ENCODE measurements around the gene GPBAR1. TPM values are rescaled to one million over a fixed set of nuclear protein-coding genes. Genes with fewer than 3 reads are reported as not detected.

Gene GPBAR1
- total RNA-seq, 2 experiments from 2014 or later = 0.16 to 0.45 TPM

GRCh38 chr2:218235017-218235416 is 25.8 kb upstream of the GPBAR1 start:
- DNase-seq (no peak), ATAC-seq (no peak)
- no peaks in the 10 kb centered on the region for H3K9me3 Mint-ChIP-seq
- H3K27me3 Mint-ChIP-seq = no peaks in the 10 kb centered on the region
- H3K36me3 Mint-ChIP-seq (ENCODE audit: low read depth) = peaks cover 84% of the 10 kb centered on the region
- peaks cover 35% of the 10 kb centered on the region for H3K4me1 Mint-ChIP-seq (ENCODE audit: low read depth)
- CTCF ChIA-PET = interaction anchor here (1.8 to 2.2 kb wide), 4 partner anchors 8 to 50 kb away, joined by 3 to 7 read pairs (median 4); no protein-coding TSS in a partner anchor
- intact Hi-C loops (cut with micrococcal nuclease) = no loop called here
- H3K4me3 Mint-ChIP-seq = no peak overlapping the region
- TF ChIP-seq CTCF (IDR thresholded peaks at IDR 0.05) = no peak
- POLR2A ChIA-PET = interaction anchor here (1.3 to 8.5 kb wide), 5 partner anchors 9 to 22 kb away, joined by 3 to 75 read pairs (median 8); no protein-coding TSS in a partner anchor
- H3K27ac Mint-ChIP-seq = peak overlapping the region; percentile 69

GRCh38 chr2:218236829-218237228 is 24.0 kb upstream of the GPBAR1 start:
- ChIA-PET CTCF (interaction anchor here (1.0 to 1.1 kb wide), 2 partner anchors 19 to 51 kb away, joined by 3 read pairs; no protein-coding TSS in a partner anchor), POLR2A (interaction anchor here (8.5 kb wide), 1 partner anchor 8 kb away, joined by 75 read pairs; no protein-coding TSS in a partner anchor)
- Mint-ChIP-seq H3K4me1 (ENCODE audit: low read depth) (peaks cover 33% of the 10 kb centered on the region), H3K9me3 (no peaks in the 10 kb centered on the region), H3K27ac (peak overlapping the region; percentile 46), H3K27me3 (no peaks in the 10 kb centered on the region), H3K36me3 (ENCODE audit: low read depth) (peaks cover 84% of the 10 kb centered on the region), H3K4me3 (no peak overlapping the region)
- intact Hi-C loops (cut with micrococcal nuclease) = no loop called here
- ATAC-seq (no peak), DNase-seq (no peak)
- TF ChIP-seq CTCF (IDR thresholded peaks at IDR 0.05) = no peak

- H3K9me3 Mint-ChIP-seq = no peaks in the 10 kb centered on the region
- no peaks in the 10 kb centered on the region for H3K27me3 Mint-ChIP-seq
- ATAC-seq (no peak), DNase-seq (no peak)
- H3K4me3 Mint-ChIP-seq = no peak overlapping the region
- peaks cover 84% of the 10 kb centered on the region for H3K36me3 Mint-ChIP-seq (ENCODE audit: low read depth)
- peak overlapping the region; percentile 16 for H3K27ac Mint-ChIP-seq
- POLR2A ChIA-PET = interaction anchor here (0.8 to 1.7 kb wide), 4 partner anchors 19 to 53 kb away, joined by 3 to 5 read pairs (median 4); no protein-coding TSS in a partner anchor
- peaks cover 43% of the 10 kb centered on the region for H3K4me1 Mint-ChIP-seq (ENCODE audit: low read depth)
- no peak for TF ChIP-seq CTCF (IDR thresholded peaks at IDR 0.05)
- intact Hi-C loops (cut with micrococcal nuclease) = no loop called here
- CTCF ChIA-PET = no interaction called here
Observed at GRCh38 chr2:218238887-218239286, 21.9 kb upstream of the GPBAR1 start.

- DNase-seq (peak; percentile 1), ATAC-seq (no peak)
- TF ChIP-seq CTCF (IDR thresholded peaks at IDR 0.05) = no peak
- ChIA-PET POLR2A (interaction anchor here (1.1 to 8.2 kb wide), 6 partner anchors 9 to 25 kb away, joined by 3 to 75 read pairs (median 7); no protein-coding TSS in a partner anchor), CTCF (interaction anchor here (0.9 to 4.0 kb wide), 5 partner anchors 13 to 28 kb away, joined by 3 to 16 read pairs (median 4); partner anchors contain the start of genes AAMP and PNKD)
- H3K9me3 Mint-ChIP-seq = no peaks in the 10 kb centered on the region
- H3K4me3 Mint-ChIP-seq = no peak overlapping the region
- H3K27me3 Mint-ChIP-seq = no peaks in the 10 kb centered on the region
- H3K36me3 Mint-ChIP-seq (ENCODE audit: low read depth) = peaks cover 79% of the 10 kb centered on the region
- intact Hi-C loops (cut with micrococcal nuclease) = no loop called here
- H3K4me1 Mint-ChIP-seq (ENCODE audit: low read depth) = peaks cover 48% of the 10 kb centered on the region
- peak overlapping the region; percentile 85 for H3K27ac Mint-ChIP-seq
Observed at GRCh38 chr2:218244204-218244603, 16.6 kb upstream of the GPBAR1 start.

- ChIA-PET CTCF (interaction anchor here (0.9 to 4.0 kb wide), 7 partner anchors 9 to 76 kb away, joined by 3 to 16 read pairs (median 3); no protein-coding TSS in a partner anchor), POLR2A (interaction anchor here (0.5 to 8.2 kb wide), 7 partner anchors 9 to 121 kb away, joined by 3 to 75 read pairs (median 5); partner anchors contain the start of genes AAMP and PNKD)
- H3K27ac Mint-ChIP-seq = peak overlapping the region; percentile 85
- peak; percentile 2 for DNase-seq
- ATAC-seq = no peak
- intact Hi-C loops (cut with micrococcal nuclease) = no loop called here
- H3K9me3 Mint-ChIP-seq = no peaks in the 10 kb centered on the region
- peaks cover 80% of the 10 kb centered on the region for H3K36me3 Mint-ChIP-seq (ENCODE audit: low read depth)
- no peak overlapping the region for H3K4me3 Mint-ChIP-seq
- no peaks in the 10 kb centered on the region for H3K27me3 Mint-ChIP-seq
- no peak for TF ChIP-seq CTCF (IDR thresholded peaks at IDR 0.05)
- peaks cover 51% of the 10 kb centered on the region for H3K4me1 Mint-ChIP-seq (ENCODE audit: low read depth)
Observed at GRCh38 chr2:218244665-218245064, 16.1 kb upstream of the GPBAR1 start.

Measured in activated CD8-positive, alpha-beta T cell treated with anti-CD3 and anti-CD28 coated beads for 36 hours (primary cell).